Kidney epithelial cell (primary cell): ENCODE data around the gene TIMMDC1. TPM values are rescaled to one million over a fixed set of nuclear protein-coding genes. Genes with fewer than 3 reads are reported as not detected.

Experiments used
- DNase-seq: peaks from one replicate; pipeline ENCODE4 v3.0.0-alpha.2; 2010; ENCODE audit warnings: low read depth
- H3K27me3 ChIP-seq: 2 replicates; pipeline ENCODE4 v1.6.0; 2011; ENCODE audit warnings: low read length; ENCODE audit not compliant: control insufficient read depth, insufficient read depth
- H3K36me3 ChIP-seq: 2 replicates; pipeline ENCODE4 v1.5.1; 2011; ENCODE audit warnings: low read length; ENCODE audit not compliant: control insufficient read depth, insufficient read depth
- H3K4me3 ChIP-seq: 2 replicates; pipeline ENCODE4 v1.5.1; 2011; ENCODE audit warnings: low read depth, mild to moderate bottlenecking, control low read depth, low read length
- CTCF ChIP-seq: IDR thresholded peaks from 2 replicates; pipeline ENCODE4 v1.5.1; 2011; ENCODE audit warnings: mild to moderate bottlenecking, moderate library complexity, low read length, control low read depth, inconsistent platforms; ENCODE audit not compliant: insufficient read depth, poor library complexity, severe bottlenecking
- total RNA-seq: library from RNA; depleted of rRNA; stranded (reverse); fragments of >200 nt; gene quantifications from 2 replicates; pipeline ENCODE4 v1.2.3, GENCODE V29; 2015

The TIMMDC1 gene
- total RNA-seq, 1 donor from 2014 or later = 56.0 TPM

GRCh38 chr3:119570229-119570628, 71.9 kb downstream of the TIMMDC1 start:
- no peak overlapping the region for H3K4me3 ChIP-seq
- DNase-seq = no peak
- no peaks in the 10 kb centered on the region for H3K36me3 ChIP-seq
- no peaks in the 10 kb centered on the region for H3K27me3 ChIP-seq
- TF ChIP-seq CTCF = no peak

- H3K36me3 ChIP-seq = no peaks in the 10 kb centered on the region
- no peak for DNase-seq
- no peak for TF ChIP-seq CTCF
- H3K27me3 ChIP-seq = no peaks in the 10 kb centered on the region
- no peak overlapping the region for H3K4me3 ChIP-seq
Observed at GRCh38 chr3:119571230-119571629, 72.9 kb downstream of the TIMMDC1 start.

GRCh38 chr3:119571688-119572087, 73.3 kb downstream of the TIMMDC1 start:
- H3K4me3 ChIP-seq = no peak overlapping the region
- no peaks in the 10 kb centered on the region for H3K27me3 ChIP-seq
- no peak for DNase-seq
- H3K36me3 ChIP-seq = no peaks in the 10 kb centered on the region
- TF ChIP-seq CTCF = no peak

Other genes starting within 250 kb of the TIMMDC1 start
- gene ARHGAP31, start 204.2 kb upstream of the TIMMDC1 start, total RNA-seq = 17.0 and 18.5 TPM in 2 replicates
- 27.7 and 52.9 TPM in 2 replicates for gene TMEM39A, start 34.9 kb upstream of the TIMMDC1 start, total RNA-seq
- 15.5 and 20.3 TPM in 2 replicates for gene POGLUT1, start 29.6 kb upstream of the TIMMDC1 start, total RNA-seq
- not detected in 2 replicates for gene CD80, start 61.1 kb downstream of the TIMMDC1 start, total RNA-seq
- gene ADPRH, start 80.9 kb downstream of the TIMMDC1 start, total RNA-seq = 7.3 and 10.1 TPM in 2 replicates
- 0.75 and 1.4 TPM in 2 replicates for gene PLA1A, start 99.3 kb downstream of the TIMMDC1 start, total RNA-seq
- gene POPDC2, start 162.0 kb downstream of the TIMMDC1 start, total RNA-seq = 1.0 and 4.9 TPM in 2 replicates
- gene COX17, start 178.9 kb downstream of the TIMMDC1 start, total RNA-seq = 17.9 and 27.4 TPM in 2 replicates
- 3.3 and 7.1 TPM in 2 replicates for gene CFAP91, start 204.5 kb downstream of the TIMMDC1 start, total RNA-seq